Mucosa of rectum (tissue), 2 donors: ENCODE data around the gene CLCN2.

Experiments
- H3K27ac ChIP-seq, 2 donors: one replicate each; pipeline ENCODE4 v1.7.0; 2013; ENCODE audit warnings: inconsistent platforms in 2 of 2, low read depth in 2 of 2, low read length in 2 of 2
- H3K27me3 ChIP-seq, 2 donors: one replicate each; pipeline ENCODE4 v1.7.0; 2013; ENCODE audit warnings: low read length in 2 of 2; ENCODE audit not compliant: control insufficient read depth in 2 of 2, insufficient read depth in 2 of 2
- H3K36me3 ChIP-seq, 2 donors: one replicate each; pipeline ENCODE4 v1.7.0; 2013; ENCODE audit warnings: low read length in 2 of 2; ENCODE audit not compliant: control insufficient read depth in 2 of 2, insufficient read depth in 2 of 2
- H3K4me1 ChIP-seq, 2 donors: one replicate each; pipeline ENCODE4 v1.7.0; 2013; ENCODE audit warnings: low read length in 2 of 2, mild to moderate bottlenecking in 1 of 2; ENCODE audit not compliant: control insufficient read depth in 2 of 2, insufficient read depth in 2 of 2
- H3K4me3 ChIP-seq, 2 donors: one replicate each; pipeline ENCODE4 v1.7.0; 2013; ENCODE audit warnings: low read length in 2 of 2
- H3K9ac ChIP-seq, 2 donors: one replicate each; pipeline ENCODE4 v1.7.0; 2013; ENCODE audit warnings: low read length in 2 of 2, low read depth in 1 of 2, mild to moderate bottlenecking in 1 of 2
- H3K9me3 ChIP-seq, 2 donors: one replicate each; pipeline ENCODE4 v1.7.0; 2013; ENCODE audit warnings: low read length in 2 of 2; ENCODE audit not compliant: control insufficient read depth in 2 of 2
- donor health status: healthy.
- donor health status: Normal muscosa, but diverticular disease.

Gene CLCN2

GRCh38 chr3:184361532-184361931 lies at the start of gene CLCN2, which contains the start of gene POLR2H:
CLCN2 (minus strand) TSS chr3:184361605; CDS start chr3:184361479, 126 bp downstream.
POLR2H (plus strand) TSS chr3:184361710; CDS start chr3:184363493, 1,783 bp downstream.
- peaks cover 20 to 27% of the 10 kb centered on the region in 2 donors for H3K4me1 ChIP-seq
- peak within 1 kb of the TSS; percentile 94 to 98 for H3K9ac ChIP-seq
- H3K27me3 ChIP-seq, result no peaks in the 10 kb centered on the region
- no peaks in the 10 kb centered on the region for H3K9me3 ChIP-seq
- H3K27ac ChIP-seq, result peak within 1 kb of the TSS; percentile 97 to 99
- H3K4me3 ChIP-seq, result peak within 1 kb of the TSS; percentile 87 to 89
- peaks cover 21 to 28% of the 10 kb centered on the region in 2 donors for H3K36me3 ChIP-seq

- Histone ChIP-seq H3K36me3 (no peaks in the 10 kb centered on the region), H3K4me3 (no peak overlapping the region), H3K27me3 (no peaks in the 10 kb centered on the region), H3K9ac (no peak overlapping the region), H3K4me1 (no peaks in the 10 kb centered on the region), H3K27ac (no peak overlapping the region), H3K9me3 (no peaks in the 10 kb centered on the region)
Measured at GRCh38 chr3:184409946-184410500, 48.6 kb upstream of the CLCN2 start.

- Histone ChIP-seq H3K36me3 (no peaks in the 10 kb centered on the region), H3K27ac (no peak overlapping the region), H3K4me1 (no peaks in the 10 kb centered on the region), H3K9ac (no peak overlapping the region), H3K4me3 (no peak overlapping the region), H3K9me3 (no peaks in the 10 kb centered on the region), H3K27me3 (no peaks in the 10 kb centered on the region)
Measured at GRCh38 chr3:184409331-184409926, 48.0 kb upstream of the CLCN2 start.

- no peaks in the 10 kb centered on the region for H3K9me3 ChIP-seq
- no peak overlapping the region for H3K9ac ChIP-seq
- no peaks in the 10 kb centered on the region for H3K4me1 ChIP-seq
- no peaks in the 10 kb centered on the region for H3K36me3 ChIP-seq
- H3K27me3 ChIP-seq, result peaks cover 7 to 8% of the 10 kb centered on the region in 2 donors
- H3K4me3 ChIP-seq, result no peak overlapping the region
- H3K27ac ChIP-seq, result no peak overlapping the region
Measured at GRCh38 chr3:184405075-184406030, 43.9 kb upstream of the CLCN2 start.

GRCh38 chr3:184399410-184399809 lies 38.0 kb upstream of the CLCN2 start:
- H3K27ac ChIP-seq, result no peak overlapping the region
- H3K36me3 ChIP-seq, result no peaks in the 10 kb centered on the region
- H3K4me3 ChIP-seq, result no peak overlapping the region
- H3K4me1 ChIP-seq, result no peaks in the 10 kb centered on the region
- H3K27me3 ChIP-seq, result peaks cover 8 to 10% of the 10 kb centered on the region in 2 donors
- no peaks in the 10 kb centered on the region for H3K9me3 ChIP-seq
- no peak overlapping the region for H3K9ac ChIP-seq

GRCh38 chr3:184395320-184395660 lies 33.9 kb upstream of the CLCN2 start:
- peaks cover 3 to 4% of the 10 kb centered on the region in 2 donors for H3K27me3 ChIP-seq
- no peak overlapping the region for H3K27ac ChIP-seq
- no peaks in the 10 kb centered on the region for H3K9me3 ChIP-seq
- H3K9ac ChIP-seq, result no peak overlapping the region
- H3K36me3 ChIP-seq, result no peaks in the 10 kb centered on the region
- no peak overlapping the region for H3K4me3 ChIP-seq
- H3K4me1 ChIP-seq, result no peaks in the 10 kb centered on the region

- Histone ChIP-seq H3K4me1 (no peaks in the 10 kb centered on the region), H3K27ac (no peak overlapping the region), H3K9me3 (no peaks in the 10 kb centered on the region), H3K9ac (no peak overlapping the region), H3K27me3 (peaks cover 3 to 4% of the 10 kb centered on the region in 2 donors), H3K4me3 (no peak overlapping the region), H3K36me3 (no peaks in the 10 kb centered on the region)
Measured at GRCh38 chr3:184391266-184391665, 29.9 kb upstream of the CLCN2 start.

GRCh38 chr3:184389935-184390528 lies 28.6 kb upstream of the CLCN2 start:
- no peak overlapping the region for H3K4me3 ChIP-seq
- no peaks in the 10 kb centered on the region for H3K36me3 ChIP-seq
- H3K9ac ChIP-seq, result no peak overlapping the region
- no peaks in the 10 kb centered on the region for H3K4me1 ChIP-seq
- H3K9me3 ChIP-seq, result no peaks in the 10 kb centered on the region
- H3K27me3 ChIP-seq, result peaks cover 2 to 3% of the 10 kb centered on the region in 2 donors
- H3K27ac ChIP-seq, result no peak overlapping the region

GRCh38 chr3:184389384-184389783 lies 28.0 kb upstream of the CLCN2 start:
- H3K27me3 ChIP-seq, result peaks cover 2 to 3% of the 10 kb centered on the region in 2 donors
- no peaks in the 10 kb centered on the region for H3K9me3 ChIP-seq
- H3K4me1 ChIP-seq, result no peaks in the 10 kb centered on the region
- no peak overlapping the region for H3K4me3 ChIP-seq
- H3K27ac ChIP-seq, result no peak overlapping the region
- H3K9ac ChIP-seq, result no peak overlapping the region
- H3K36me3 ChIP-seq, result no peaks in the 10 kb centered on the region

- Histone ChIP-seq H3K4me1 (no peaks in the 10 kb centered on the region), H3K4me3 (no peak overlapping the region), H3K27me3 (peaks cover 2 to 6% of the 10 kb centered on the region in 2 donors), H3K9ac (no peak overlapping the region), H3K9me3 (no peaks in the 10 kb centered on the region), H3K27ac (no peak overlapping the region), H3K36me3 (no peaks in the 10 kb centered on the region)
Measured at GRCh38 chr3:184388936-184389230, 27.5 kb upstream of the CLCN2 start.
